NOMO-1 (cell line): Measurements from ENCODE around the gene RPL29.
"Not testable (repeated sequence)": the region's sequence is repeated elsewhere in the genome, so short reads cannot be mapped to it uniquely, and the experiment has no call there.

Source experiments
- DNase-seq, 2 experiments: peaks; one replicate each; lab custom pipeline; 2025; ENCODE audit not compliant: unreplicated experiment in 2 of 2; lab: John Stamatoyannopoulos, UW

Gene RPL29

DNA sequence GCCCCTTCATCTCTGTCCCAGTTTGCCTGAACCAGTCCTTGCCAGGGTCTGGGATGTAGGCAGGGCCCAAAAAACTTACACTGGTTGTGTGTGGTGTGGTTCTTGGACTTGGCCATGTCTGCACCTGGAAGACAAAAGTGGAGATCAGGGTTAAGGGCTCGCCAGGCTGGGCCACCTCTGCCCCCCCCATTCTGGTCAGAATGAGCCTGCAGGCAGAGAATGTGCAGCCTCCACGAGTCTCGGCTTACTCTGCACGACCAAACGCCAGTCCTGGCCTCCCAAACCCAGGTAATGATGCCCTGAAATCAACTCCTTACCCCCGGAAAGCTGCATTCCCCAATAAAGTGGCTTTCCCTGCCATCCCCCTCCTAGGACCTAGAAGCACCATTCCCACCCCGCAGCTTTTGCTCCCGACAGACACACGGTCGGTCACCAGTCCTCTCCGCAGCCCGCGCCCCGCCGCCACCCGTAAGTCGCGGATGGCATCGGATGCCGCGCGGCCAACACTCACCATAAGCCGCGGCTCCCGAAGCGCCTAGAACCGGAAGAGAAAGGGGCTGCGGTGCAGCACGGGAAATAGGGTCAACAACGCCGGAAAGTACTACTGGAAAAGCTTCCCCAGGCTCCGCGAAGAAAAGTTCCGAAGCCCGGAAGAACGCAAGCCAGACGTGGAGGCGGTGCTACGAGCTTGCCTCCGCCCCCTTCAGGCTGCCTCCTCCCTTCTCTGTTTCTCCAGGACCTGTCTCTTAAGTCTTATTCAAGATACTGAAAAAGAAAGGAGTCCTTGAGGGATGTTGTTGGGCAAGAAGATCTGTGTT is at the start of gene RPL29:
RPL29 (minus strand) TSS at position 550 of the 818 bp plus-strand sequence; CDS start at position 116, 434 bp downstream.
- peak; percentile 93 to 95 for DNase-seq

DNA sequence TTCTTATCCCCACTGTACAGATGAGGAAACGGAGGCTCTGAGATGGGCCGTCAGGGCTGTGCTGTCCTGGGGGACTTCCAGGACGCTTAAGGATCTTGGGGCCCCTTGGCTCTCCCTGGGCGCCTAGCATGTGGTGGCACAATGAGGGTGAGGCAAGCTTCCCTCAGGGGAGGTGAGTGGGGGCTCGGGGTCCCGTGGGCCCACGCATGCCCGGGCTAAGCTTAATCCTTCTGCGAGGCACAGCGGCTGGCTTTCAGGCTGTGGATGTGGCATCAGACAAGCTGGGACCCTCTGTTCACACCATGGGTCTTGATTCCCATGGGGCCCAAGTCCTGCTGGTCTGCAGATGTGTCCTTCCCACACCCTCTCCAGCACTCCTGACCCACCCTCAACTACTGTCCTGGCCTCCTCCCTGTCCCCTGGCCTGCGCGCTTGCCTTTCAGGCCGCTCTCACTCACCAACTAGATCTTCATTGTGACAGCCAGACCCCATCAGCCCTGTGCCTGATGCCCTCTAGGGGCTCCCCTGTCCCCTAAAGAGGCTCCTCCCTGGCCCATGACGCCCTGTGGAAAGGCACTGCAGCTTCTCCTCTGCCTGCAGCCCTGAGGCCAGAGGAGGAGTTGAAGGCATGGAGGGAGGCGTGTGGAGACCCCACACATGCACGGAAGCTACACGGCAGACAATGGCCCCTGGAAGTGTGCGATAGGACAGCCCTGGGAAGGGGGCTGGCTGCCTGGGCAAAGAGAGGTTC is 49.3 kb upstream of the RPL29 start:
- no peak for DNase-seq

- no peak for DNase-seq
Observed at GRCh38 chr3:52043750-52044149, 48.1 kb upstream of the RPL29 start.

DNA sequence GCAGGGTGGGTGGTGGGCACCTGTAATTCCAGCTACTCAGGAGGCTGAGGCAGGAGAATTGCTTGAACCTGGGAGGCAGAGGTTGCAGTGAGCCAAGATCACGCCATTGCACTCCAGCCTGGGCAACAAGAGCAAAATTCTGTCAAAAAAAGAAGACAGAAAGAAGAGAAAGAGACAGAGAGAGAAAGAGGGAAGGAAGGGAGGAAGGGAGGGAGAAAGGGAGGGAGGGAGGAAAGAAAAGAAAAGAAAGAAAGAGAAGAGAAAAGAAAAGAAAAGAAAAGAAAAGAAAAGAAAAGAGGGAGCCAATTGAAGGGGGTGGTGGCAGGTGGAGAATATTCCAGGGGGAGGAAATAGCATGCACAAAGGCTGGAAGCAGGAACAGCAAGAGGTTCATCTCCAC is 47.3 kb upstream of the RPL29 start:
- not testable (repeated sequence) for DNase-seq

DNA sequence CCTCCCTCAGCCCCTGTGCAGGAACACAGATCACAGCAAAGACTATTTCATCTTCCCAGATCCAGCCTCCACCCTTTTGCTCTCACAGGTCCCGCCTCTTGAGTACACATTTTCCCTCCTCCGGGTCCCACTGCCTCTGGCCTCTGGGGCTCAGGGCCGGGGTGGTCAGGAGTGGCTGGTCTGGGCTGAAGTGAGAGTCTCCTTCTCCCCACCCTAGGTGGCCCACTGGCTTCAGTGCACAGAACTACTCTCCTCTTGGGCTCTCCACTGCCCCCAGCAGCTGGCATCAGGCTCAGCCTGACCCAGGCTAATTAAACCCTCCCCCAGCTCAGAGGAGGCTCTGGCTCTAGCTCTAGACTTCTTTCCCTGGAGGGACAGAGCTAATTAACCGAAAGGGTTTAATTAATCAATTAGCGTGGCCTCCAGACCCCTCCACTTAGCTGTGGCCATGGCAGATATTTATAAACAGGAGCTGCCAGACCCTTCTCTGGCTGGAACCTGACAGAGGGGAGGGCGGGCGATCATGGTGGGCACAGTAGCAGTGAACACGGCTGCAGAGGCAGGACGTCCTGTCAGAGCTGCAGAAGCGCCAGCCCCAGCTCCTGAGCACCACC is 45.5 kb upstream of the RPL29 start:
- DNase-seq = no peak

DNA sequence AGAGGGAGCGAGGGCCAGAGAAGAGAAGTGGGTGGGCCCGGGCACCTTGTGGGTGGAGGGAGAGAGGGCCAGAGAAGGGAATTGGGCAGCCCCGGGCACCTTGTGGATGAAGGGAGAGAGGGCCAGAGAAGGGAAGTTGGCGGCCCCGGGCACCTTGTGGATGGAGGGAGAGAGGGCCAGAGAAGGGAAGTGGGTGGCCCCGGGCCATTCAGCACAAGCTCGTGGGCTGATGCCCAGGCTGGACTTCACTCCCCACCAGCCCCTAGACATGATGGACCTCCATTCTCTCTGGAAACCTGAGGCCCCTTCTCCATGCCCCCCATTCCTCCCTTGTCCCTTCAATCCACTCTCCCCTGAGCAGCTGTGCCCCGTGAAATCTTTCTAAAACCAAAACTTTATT is 44.9 kb upstream of the RPL29 start:
- no peak for DNase-seq

DNA sequence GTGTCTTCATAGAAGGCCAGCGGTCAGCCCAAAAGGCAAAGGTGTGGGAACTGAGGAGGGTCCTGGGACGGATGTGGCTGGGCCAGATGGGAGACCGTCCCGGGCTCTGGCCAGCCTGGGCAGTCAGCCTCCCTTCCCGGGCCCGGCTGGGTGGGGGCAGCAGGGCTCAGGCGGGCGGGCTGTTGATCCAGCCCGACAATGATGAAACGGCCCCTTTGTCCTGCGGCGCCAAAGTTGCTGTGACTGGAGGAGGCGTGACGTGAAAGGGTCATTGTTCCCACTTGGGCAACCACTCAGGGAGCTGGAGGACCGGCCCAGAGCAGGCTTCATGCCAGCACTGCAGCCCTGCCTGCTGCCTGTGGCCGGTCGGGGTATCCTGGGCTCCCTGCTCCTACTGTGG is 44.2 kb upstream of the RPL29 start:
- no peak for DNase-seq

DNA sequence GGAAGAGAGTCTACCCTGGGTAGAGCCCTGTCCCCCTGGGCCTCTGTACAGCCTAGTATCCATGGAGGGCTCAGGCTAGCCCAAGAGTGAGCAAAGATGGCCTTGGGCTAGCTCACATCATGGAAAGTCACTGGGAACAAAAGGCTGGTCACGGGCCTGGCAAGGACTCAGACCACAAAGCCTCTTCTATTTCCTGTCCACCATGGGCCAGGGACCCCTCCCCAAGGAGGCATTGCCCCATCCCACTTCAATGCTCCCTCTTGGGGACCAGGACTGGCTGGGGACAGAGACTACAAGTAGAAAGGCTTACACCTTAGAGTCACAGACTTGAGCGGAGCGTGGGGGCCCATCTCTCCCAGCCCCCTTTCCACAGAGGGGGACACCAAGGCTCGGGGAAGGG is 43.7 kb upstream of the RPL29 start:
- no peak for DNase-seq

- no peak for DNase-seq
Observed at GRCh38 chr3:52038227-52038626, 42.5 kb upstream of the RPL29 start.

DNA sequence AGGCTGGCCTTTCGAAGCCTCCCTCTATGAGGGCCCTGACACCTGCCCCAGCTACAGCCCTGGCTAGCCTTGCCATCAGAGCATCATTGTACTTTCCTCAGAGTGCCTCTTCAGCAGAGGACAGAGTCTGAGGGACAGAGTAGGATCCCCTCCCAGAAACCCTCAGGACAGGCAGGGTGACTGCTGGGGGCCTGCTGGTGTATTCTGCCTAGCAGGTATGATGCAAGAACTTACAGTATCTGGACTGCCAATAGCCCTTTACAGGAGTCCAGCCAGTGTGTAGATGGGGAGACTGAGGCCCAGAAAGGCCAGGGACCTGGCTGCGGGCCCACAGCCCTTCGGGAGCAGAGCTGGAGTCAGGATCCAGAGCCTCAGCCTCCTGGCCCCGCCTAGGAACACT is 41.6 kb upstream of the RPL29 start:
- no peak for DNase-seq

GRCh38 chr3:52036829-52037228 is 41.1 kb upstream of the RPL29 start:
- DNase-seq = no peak

DNA sequence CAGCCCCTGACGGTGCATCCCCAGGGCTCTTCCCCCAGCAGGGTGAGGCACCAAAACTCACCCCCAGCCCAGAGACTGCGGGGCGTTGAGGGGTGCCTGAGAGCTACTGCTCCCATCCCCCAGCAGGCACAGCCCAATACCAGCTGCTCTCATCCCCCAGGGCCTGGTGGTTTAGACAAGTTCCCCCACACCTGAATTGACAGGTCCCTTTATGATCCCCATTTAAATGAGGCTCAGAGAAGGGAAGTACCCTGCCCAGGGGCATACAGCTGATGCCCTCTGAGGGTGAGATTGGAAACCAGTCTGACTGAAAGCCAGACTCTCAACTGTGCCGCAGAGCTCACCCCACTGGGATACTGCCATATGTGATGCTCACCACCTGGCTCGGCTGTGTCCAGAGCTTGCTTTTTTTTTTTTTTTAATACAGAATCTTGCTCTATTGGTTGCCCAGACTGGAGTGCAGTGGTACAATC is 40.6 kb upstream of the RPL29 start:
- no peak for DNase-seq

DNA sequence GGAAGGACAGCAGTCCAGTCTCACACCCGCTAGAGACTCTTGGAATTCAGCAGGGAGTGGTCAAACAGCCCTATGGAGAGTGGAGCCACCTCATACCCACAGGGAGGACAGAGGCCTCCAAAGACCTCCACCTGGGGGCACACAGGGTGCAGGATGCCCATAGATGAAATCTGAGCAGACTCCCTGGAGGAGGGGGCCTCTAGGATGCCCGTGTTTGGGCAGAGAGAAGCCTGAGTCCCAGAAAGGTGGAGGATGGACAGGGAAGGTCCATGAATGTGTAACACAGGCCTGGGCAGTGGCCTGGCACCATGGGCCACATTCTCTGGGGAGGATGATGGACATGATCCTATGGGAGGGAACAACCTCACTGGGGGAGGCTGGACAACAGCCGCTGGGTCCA is 39.0 kb upstream of the RPL29 start:
- DNase-seq = no peak

DNA sequence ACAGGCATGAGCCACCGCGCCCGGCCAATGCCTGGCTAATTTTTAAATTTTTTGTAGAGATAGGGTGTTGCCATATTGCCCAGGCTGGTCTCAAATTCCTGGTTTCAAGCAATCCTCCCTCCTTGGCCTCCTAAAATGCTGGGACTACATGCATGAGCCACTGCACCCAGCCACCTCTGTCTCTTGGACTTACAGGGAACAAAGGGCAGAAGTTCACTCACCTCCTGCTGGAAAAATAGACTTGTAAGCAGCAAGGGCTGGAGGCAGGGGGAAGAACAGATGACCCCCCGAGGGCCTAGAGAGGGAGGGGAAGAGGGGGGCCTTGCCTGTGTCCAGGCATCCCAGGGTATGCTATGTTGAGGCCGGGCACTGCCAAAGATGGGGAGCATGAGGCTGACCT is 38.5 kb upstream of the RPL29 start:
- DNase-seq = no peak

DNA sequence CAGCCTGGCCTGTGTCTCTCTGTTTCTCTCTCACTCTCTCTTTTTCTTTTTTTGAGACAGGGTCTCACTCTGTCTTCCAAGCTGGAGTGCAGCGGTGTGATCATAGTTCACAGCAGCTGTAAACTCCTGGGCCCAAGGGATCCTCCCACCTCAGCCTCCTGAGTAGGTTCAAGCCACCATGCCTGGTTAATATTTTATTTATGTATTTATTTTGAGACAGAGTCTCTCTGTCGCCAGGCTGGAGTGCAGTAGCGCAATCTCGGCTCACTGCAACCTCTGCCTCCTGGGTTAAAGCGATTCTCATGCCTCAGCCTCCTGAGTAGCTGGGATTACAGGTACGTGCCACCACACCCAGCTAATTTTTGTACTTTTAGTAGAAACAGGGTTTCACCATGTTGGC is 38.1 kb upstream of the RPL29 start:
- not testable (repeated sequence) for DNase-seq

DNA sequence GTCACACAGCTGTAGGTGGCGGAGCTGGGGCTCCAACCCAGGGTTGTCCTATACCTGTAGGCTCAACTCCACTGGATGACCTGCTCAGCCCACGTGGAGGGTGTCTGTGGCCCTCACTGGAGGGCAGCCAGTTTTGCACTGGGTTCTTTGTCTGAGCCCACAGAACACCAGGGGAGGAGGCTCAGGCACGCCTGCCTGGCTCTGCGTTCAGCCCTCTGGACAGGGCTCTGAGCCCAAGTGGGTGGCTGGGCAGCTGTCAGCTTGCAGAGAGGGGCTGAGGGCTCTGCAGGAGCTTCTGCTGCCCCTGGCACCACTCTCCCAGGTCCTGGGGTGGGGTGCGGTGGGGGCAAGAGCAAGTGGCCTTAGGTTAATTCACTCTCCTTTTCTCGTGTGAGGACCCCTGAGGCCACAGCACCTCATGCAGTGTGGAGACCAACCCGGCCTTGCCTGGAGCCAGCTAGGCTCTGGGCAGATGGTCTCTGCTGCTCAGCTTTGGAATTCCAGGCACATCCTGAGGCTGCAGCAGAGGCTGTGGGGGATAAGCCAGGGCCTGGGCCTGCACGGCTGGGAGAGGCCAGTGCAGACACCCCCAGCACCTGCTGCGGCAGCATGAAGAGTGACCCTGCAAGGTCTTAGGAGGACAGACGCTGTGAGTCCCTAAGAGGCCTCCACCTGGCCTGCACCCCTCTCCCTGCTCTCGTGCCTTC is 37.2 kb upstream of the RPL29 start:
- no peak for DNase-seq

GRCh38 chr3:52031896-52032295 is 36.2 kb upstream of the RPL29 start:
- DNase-seq = no peak

- DNase-seq = no peak
Observed at GRCh38 chr3:52030714-52031310, 35.1 kb upstream of the RPL29 start.

DNA sequence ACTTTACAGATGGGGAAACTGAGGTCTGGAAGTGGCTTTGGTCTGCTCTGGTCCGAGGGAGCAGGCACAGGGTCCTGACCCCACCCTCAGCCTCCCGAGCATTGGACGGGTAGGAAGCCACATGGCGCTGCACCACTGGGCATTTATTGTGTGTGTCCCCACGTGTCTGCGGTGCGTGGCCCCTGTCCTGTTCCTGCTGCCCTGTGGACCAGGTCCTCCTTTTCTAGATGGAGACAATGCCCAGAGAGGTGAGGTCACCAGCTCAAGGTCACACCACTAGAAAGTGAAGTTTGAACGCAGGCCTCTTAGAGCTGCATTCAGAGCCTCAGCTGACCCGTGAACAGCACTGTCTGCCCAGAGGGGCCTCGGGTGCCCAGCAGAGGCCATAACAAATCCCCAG is 33.8 kb upstream of the RPL29 start:
- DNase-seq = no peak

- DNase-seq = no peak
Observed at GRCh38 chr3:52029053-52029452, 33.4 kb upstream of the RPL29 start.

DNA sequence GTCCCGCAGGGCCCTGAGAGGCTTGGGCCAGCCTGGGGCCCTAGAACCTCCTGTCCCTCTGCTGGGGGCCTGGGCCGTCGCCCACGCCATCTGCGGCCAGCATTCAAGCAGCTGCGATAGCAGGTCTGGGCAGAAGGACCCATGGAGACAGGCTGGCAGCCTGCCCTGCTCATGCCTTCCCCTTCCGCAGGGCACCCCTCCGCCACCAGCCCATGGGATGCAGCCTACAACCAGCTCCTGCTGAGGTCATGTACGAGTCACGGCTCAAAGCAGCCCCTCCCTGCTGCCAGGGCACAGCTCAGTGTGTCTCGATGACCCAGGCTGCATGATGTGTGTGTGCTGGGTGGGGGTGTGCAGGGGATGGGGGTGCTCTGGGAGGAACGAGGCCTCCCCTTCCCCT is 32.9 kb upstream of the RPL29 start:
- DNase-seq = no peak
